Lung (tissue), 12 donors: Measurements from ENCODE around the gene BAK1. TPM values are rescaled to one million over a fixed set of nuclear protein-coding genes. Genes with fewer than 3 reads are reported as not detected.
"Not testable (repeated sequence)": the region's sequence is repeated elsewhere in the genome, so short reads cannot be mapped to it uniquely, and the experiment has no call there.

ENCODE experiments used
- ATAC-seq: fragments of 200-7000 bp; cut with Tn5 transposase; one replicate; pipeline ENCODE4 v1.9.1; 2020; ENCODE audit warnings: moderate number of reproducible peaks; ENCODE audit not compliant: insufficient read depth, low FRiP score
- DNase-seq, 3 donors: peaks; one replicate each; pipeline ENCODE4 v3.0.0-alpha.2; 2013 to 2017
- H3K27ac ChIP-seq, 2 donors: one replicate each; pipeline ENCODE4 v1.5.1; 2013; ENCODE audit warnings: mild to moderate bottlenecking in 2 of 2, moderate library complexity in 2 of 2, control low read depth in 1 of 2, inconsistent platforms in 1 of 2, low read depth in 1 of 2, low read length in 1 of 2
- H3K27me3 ChIP-seq, 3 donors: one replicate each; pipeline ENCODE4 v1.5.1; 2013; ENCODE audit warnings: low read length in 2 of 3; ENCODE audit not compliant: control insufficient read depth in 3 of 3, insufficient read depth in 3 of 3
- H3K36me3 ChIP-seq, 4 donors: one replicate each; pipeline ENCODE4 v1.5.1; 2013; ENCODE audit warnings: low read length in 4 of 4, mild to moderate bottlenecking in 1 of 4, moderate library complexity in 1 of 4; ENCODE audit not compliant: control insufficient read depth in 4 of 4, insufficient read depth in 4 of 4
- H3K4me1 ChIP-seq, 5 donors: one replicate each; pipeline ENCODE4 v1.5.1; 2013; ENCODE audit warnings: low read length in 5 of 5, mild to moderate bottlenecking in 2 of 5, moderate library complexity in 1 of 5; ENCODE audit not compliant: control insufficient read depth in 5 of 5, insufficient read depth in 5 of 5
- H3K4me3 ChIP-seq: one replicate; pipeline ENCODE4 v1.5.1; 2013; ENCODE audit warnings: mild to moderate bottlenecking, control low read depth, moderate library complexity
- H3K9ac ChIP-seq, 2 donors: one replicate each; pipeline ENCODE4 v1.5.1; 2013; ENCODE audit warnings: low read length in 2 of 2, control low read depth in 1 of 2; ENCODE audit not compliant: insufficient read depth in 1 of 2
- H3K9me3 ChIP-seq, 4 donors: one replicate each; pipeline ENCODE4 v1.5.1; 2013; ENCODE audit warnings: low read length in 3 of 4, mild to moderate bottlenecking in 1 of 4, moderate library complexity in 1 of 4; ENCODE audit not compliant: control insufficient read depth in 4 of 4, insufficient read depth in 3 of 4
- CTCF ChIP-seq: IDR thresholded peaks from 2 replicates; pipeline ENCODE4 v1.5.1; 2012; ENCODE audit warnings: mild to moderate bottlenecking; ENCODE audit errors: control extremely low read depth, extremely low read depth
- WGBS, 2 donors: extraction: QIAGEN DNeasy Blood & Tissue Kit; methylation state at CpG; one replicate each; pipeline ENCODE4 v1.1.7; 2013; 5-methylcytosine and 5-hydroxymethylcytosine counted together
- polyA plus RNA-seq, 2 donors: library from polyadenylated mRNA; stranded (reverse); fragments of 200-250 nt; gene quantifications; one replicate each; pipeline ENCODE4 v1.2.1, GENCODE V29; 2013
- total RNA-seq, 2 donors: library from RNA; depleted of rRNA in 1 of 2; stranded (reverse); fragments of >200 nt in 1 of 2; gene quantifications; one replicate each; pipeline ENCODE4 v1.2.1, GENCODE V29; 2014 to 2021
- donor health status: control.
- donor health status: control.
- donor health status: Bipolar disorder and iron deficiency.
- donor health status: healthy.
- donor health status: DM: yes; HTN: yes; CAD: no.

BAK1 gene
- total and polyA plus RNA-seq, 4 donors, result 7.4 to 25.6 (median 18.9) TPM

DNA sequence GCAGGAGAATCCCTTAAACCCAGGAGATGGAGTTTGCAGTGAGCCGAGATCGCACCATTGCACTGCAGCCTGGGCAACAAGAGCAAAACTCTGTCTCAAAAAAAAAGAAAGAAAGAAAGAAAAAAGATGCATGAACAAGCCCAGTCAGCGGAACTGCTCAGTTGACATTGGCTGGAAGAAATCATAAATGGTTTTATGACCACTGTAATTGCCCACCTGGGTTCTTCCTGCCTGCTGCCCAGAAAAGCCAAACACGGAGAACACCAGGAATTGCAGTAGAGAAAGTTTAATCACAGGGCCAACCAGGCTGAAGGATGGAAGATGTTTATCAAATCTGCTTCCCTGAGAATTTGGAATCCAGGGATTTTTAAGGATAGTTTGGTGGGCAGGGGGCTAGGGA is 22.7 kb downstream of the BAK1 start:
- no peaks in the 10 kb centered on the region for H3K27me3 ChIP-seq
- H3K27ac ChIP-seq, result no peak overlapping the region
- no peak for TF ChIP-seq CTCF
- no peaks in the 10 kb centered on the region for H3K4me1 ChIP-seq
- DNase-seq (no peak), ATAC-seq (no peak)
- H3K4me3 ChIP-seq, result no peak overlapping the region
- H3K9ac ChIP-seq, result no peak overlapping the region
- WGBS, 2 donors, result 95 to 98% methylated on average over 4 of the region's 4 CpGs
- H3K9me3 ChIP-seq, result no peaks in the 10 kb centered on the region
- no peaks in the 10 kb centered on the region for H3K36me3 ChIP-seq

DNA sequence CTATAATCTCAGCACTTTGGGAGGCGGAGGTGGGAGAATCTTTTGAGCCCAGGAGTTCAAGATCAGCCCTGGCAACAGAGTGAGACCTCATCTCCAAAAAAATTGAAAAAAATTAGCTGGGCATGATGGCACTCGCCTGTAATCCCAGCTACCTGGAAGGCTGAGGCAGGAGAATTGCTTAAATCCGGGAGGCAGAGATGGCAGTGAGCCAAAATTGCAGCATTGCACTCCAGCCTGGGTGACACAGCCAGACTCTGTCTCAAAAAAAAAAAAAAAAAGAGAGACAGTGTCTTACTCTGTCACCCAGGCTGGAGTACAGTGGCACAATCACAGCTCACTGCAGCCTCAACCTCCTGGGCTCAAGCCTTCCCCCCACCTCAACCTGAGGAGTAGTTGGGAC is 27.2 kb downstream of the BAK1 start:
- not testable (repeated sequence) for H3K27ac ChIP-seq, H3K27me3 ChIP-seq, H3K9ac ChIP-seq, H3K36me3 ChIP-seq, H3K9me3 ChIP-seq, H3K4me1 ChIP-seq, H3K4me3 ChIP-seq, ATAC-seq
- 60 to 71% methylated on average over 3 of the region's 3 CpGs for WGBS, 2 donors
- DNase-seq, result peak; percentile 21 to 53 (median 33)

- no peak for TF ChIP-seq CTCF
- 90 to 93% methylated on average over 7 of the region's 7 CpGs for WGBS, 2 donors
- Histone ChIP-seq H3K36me3 (no peaks in the 10 kb centered on the region), H3K9ac (no peak overlapping the region), H3K4me1 (no peaks in the 10 kb centered on the region), H3K4me3 (no peak overlapping the region), H3K27me3 (no peaks in the 10 kb centered on the region), H3K9me3 (no peaks in the 10 kb centered on the region), H3K27ac (no peak overlapping the region)
- no peak for ATAC-seq
- no peak for DNase-seq
These were observed 27.8 kb downstream of the BAK1 start for GRCh38 chr6:33552252-33552651.

GRCh38 chr6:33551538-33551937 is 28.5 kb downstream of the BAK1 start:
- DNase-seq, result no peak
- Histone ChIP-seq H3K27ac (no peak overlapping the region), H3K27me3 (no peaks in the 10 kb centered on the region), H3K4me3 (no peak overlapping the region), H3K9ac (no peak overlapping the region), H3K9me3 (no peaks in the 10 kb centered on the region), H3K36me3 (no peaks in the 10 kb centered on the region), H3K4me1 (no peaks in the 10 kb centered on the region)
- no peak for TF ChIP-seq CTCF
- 71 to 73% methylated on average over 2 of the region's 2 CpGs for WGBS, 2 donors
- ATAC-seq, result no peak
